ENCODE data around the gene FBN3. TPM values are rescaled to one million over a fixed set of nuclear protein-coding genes. Genes with fewer than 3 reads are reported as not detected.

FBN3 gene
- polyA plus RNA-seq, 1 donor (not counting 4 experiments of a cell fraction or from before 2014, with no cell fraction given) = not detected

DNA sequence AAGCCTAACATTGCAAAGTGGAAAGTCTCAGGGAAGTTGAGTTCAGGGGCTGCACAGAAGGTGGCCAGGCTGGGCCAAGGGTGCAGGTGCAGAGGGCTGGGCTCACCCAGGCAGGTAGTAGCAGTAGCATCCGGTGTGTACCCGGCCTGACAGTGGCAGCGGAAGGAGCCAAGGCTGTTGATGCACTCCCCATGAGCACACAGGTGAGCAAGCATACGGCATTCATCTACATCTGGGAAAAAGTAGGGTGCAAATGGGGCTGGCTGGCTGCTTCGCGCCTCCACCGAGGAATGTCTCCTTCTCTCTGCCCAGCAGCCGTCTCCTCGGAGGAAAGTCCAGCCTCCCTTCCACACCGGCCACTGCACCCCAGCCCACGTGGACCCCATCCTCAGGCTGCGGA is 66.3 kb downstream of the FBN3 start:
- dilution Hi-C loops (cut with MboI; ENCODE audit: extremely low pct_ligation_motif_present, low sequenced_read_pairs) = no loop called here
- TF ChIP-seq, protein P1, sequence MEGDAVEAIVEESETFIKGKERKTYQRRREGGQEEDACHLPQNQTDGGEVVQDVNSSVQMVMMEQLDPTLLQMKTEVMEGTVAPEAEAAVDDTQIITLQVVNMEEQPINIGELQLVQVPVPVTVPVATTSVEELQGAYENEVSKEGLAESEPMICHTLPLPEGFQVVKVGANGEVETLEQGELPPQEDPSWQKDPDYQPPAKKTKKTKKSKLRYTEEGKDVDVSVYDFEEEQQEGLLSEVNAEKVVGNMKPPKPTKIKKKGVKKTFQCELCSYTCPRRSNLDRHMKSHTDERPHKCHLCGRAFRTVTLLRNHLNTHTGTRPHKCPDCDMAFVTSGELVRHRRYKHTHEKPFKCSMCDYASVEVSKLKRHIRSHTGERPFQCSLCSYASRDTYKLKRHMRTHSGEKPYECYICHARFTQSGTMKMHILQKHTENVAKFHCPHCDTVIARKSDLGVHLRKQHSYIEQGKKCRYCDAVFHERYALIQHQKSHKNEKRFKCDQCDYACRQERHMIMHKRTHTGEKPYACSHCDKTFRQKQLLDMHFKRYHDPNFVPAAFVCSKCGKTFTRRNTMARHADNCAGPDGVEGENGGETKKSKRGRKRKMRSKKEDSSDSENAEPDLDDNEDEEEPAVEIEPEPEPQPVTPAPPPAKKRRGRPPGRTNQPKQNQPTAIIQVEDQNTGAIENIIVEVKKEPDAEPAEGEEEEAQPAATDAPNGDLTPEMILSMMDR (optimal IDR thresholded peaks at IDR 0.05 in 1 of 3, IDR thresholded peaks at IDR 0.05 in 1 of 3, conservative IDR thresholded peaks at IDR 0.05 in 1 of 3; ENCODE audit: extremely low read depth in 1 of 3, insufficient read depth in 2 of 3, low read length in 3 of 3) = no peak
- no peak for TF ChIP-seq EZH2 (IDR thresholded peaks at IDR 0.05; ENCODE audit: low read length)
- Histone ChIP-seq H3K79me2 (ENCODE audit: control insufficient read depth, insufficient read depth, low read length) (no peaks in the 10 kb centered on the region), H4K20me1 (ENCODE audit: control insufficient read depth, extremely low read depth, insufficient read depth, low read length) (no peaks in the 10 kb centered on the region), H3K4me2 (ENCODE audit: control insufficient read depth, extremely low read depth, insufficient read depth, low read depth, low read length) (no peak overlapping the region), H3K27me3 (ENCODE audit: control insufficient read depth, extremely low read depth, insufficient read depth, low read length) (no peaks in the 10 kb centered on the region), H3K9me3 (ENCODE audit: control insufficient read depth, low read depth, low read length) (peaks cover 4% of the 10 kb centered on the region), H3K4me3 (ENCODE audit: control insufficient read depth in 2 of 3, extremely low read depth in 1 of 3, insufficient read depth in 2 of 3, low read depth in 1 of 3, low read length in 3 of 3) (no peak overlapping the region), H3K27ac (ENCODE audit: control insufficient read depth, insufficient read depth, low read length) (no peak overlapping the region), H3K36me3 (ENCODE audit: control insufficient read depth in 2 of 2, extremely low read depth in 1 of 2, insufficient read depth in 2 of 2, low read length in 2 of 2) (no peaks in the 10 kb centered on the region), H3K9ac (ENCODE audit: control insufficient read depth, extremely low read depth, insufficient read depth, low read length) (no peak overlapping the region), H3K9me1 (ENCODE audit: control insufficient read depth, extremely low read depth, insufficient read depth, low read length) (no peaks in the 10 kb centered on the region), H3K4me1 (ENCODE audit: control insufficient read depth, extremely low read depth, insufficient read depth, low read length) (no peaks in the 10 kb centered on the region), H2AFZ (ENCODE audit: control insufficient read depth, low read length) (no peak overlapping the region)
- DNase-seq (ENCODE audit: low read depth, low spot score) = no peak
- no peak for FAIRE-seq

DNA sequence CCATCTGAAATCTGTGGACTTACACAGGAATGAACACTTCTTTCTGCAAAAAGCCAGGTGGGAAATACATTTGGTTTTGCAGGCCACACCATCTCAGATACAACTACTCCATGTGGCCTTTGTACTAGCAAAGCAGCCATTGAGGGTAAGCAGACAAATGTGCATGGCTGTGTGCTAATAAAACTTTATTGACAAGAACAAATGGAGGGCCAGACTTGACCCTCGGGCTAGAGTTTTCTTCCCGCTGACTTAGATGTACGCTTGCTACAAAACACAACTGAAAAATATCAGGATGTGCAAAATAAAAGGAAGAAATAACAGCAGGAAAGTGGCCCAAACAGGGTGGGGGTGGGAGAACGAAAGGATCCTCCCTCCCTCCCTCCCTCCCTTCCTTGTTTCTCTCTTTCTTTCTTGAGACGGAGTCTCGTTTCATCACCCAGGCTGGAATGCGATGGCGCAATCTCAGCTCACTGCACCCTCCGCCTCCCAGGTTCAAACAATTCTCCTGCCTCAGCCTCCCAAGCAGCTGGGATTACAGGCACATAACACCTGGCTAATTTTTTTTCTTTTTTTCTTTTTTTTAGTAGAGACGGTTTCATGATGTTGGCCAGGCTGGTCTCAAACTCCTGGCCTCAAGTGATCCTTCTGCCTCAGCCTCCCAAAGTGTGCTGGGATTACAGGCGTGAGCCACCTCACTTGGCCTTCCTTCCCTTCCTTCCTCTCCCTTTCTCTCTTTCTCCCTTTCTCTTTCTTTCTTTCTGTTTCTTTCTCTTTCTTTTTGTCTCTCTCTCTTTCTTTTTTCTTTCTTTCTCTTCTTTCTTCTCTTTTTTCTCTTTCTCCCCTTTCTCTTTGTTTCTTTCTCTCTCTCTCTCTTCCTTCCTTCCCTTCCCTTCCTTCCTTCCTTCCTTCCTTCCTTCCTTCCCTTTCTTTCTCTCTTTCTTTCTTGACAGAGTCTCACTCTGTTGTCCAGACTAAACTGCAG is 67.5 kb downstream of the FBN3 start:
- no peaks in the 10 kb centered on the region for H3K27me3 ChIP-seq (ENCODE audit: control insufficient read depth, extremely low read depth, insufficient read depth, low read length)
- no peak overlapping the region for H2AFZ ChIP-seq (ENCODE audit: control insufficient read depth, low read length)
- dilution Hi-C loops (cut with MboI; ENCODE audit: extremely low pct_ligation_motif_present, low sequenced_read_pairs) = no loop called here
- no peak overlapping the region for H3K9ac ChIP-seq (ENCODE audit: control insufficient read depth, extremely low read depth, insufficient read depth, low read length)
- H3K27ac ChIP-seq (ENCODE audit: control insufficient read depth, insufficient read depth, low read length) = no peak overlapping the region
- TF ChIP-seq EZH2 (IDR thresholded peaks at IDR 0.05; ENCODE audit: low read length) = no peak
- TF ChIP-seq, protein P1 (optimal IDR thresholded peaks at IDR 0.05 in 1 of 3, IDR thresholded peaks at IDR 0.05 in 1 of 3, conservative IDR thresholded peaks at IDR 0.05 in 1 of 3; ENCODE audit: extremely low read depth in 1 of 3, insufficient read depth in 2 of 3, low read length in 3 of 3) = no peak
- no peak overlapping the region for H3K4me2 ChIP-seq (ENCODE audit: control insufficient read depth, extremely low read depth, insufficient read depth, low read depth, low read length)
- DNase-seq (ENCODE audit: low read depth, low spot score) (no peak), FAIRE-seq (no peak)
- H3K4me3 ChIP-seq (ENCODE audit: control insufficient read depth in 2 of 3, extremely low read depth in 1 of 3, insufficient read depth in 2 of 3, low read depth in 1 of 3, low read length in 3 of 3) = no peak overlapping the region
- H3K36me3 ChIP-seq (ENCODE audit: control insufficient read depth in 2 of 2, extremely low read depth in 1 of 2, insufficient read depth in 2 of 2, low read length in 2 of 2) = no peaks in the 10 kb centered on the region
- H3K9me1 ChIP-seq (ENCODE audit: control insufficient read depth, extremely low read depth, insufficient read depth, low read length) = no peaks in the 10 kb centered on the region
- H3K9me3 ChIP-seq (ENCODE audit: control insufficient read depth, low read depth, low read length) = no peaks in the 10 kb centered on the region
- H4K20me1 ChIP-seq (ENCODE audit: control insufficient read depth, extremely low read depth, insufficient read depth, low read length) = no peaks in the 10 kb centered on the region
- H3K4me1 ChIP-seq (ENCODE audit: control insufficient read depth, extremely low read depth, insufficient read depth, low read length) = no peaks in the 10 kb centered on the region
- H3K79me2 ChIP-seq (ENCODE audit: control insufficient read depth, insufficient read depth, low read length) = no peaks in the 10 kb centered on the region

All from keratinocyte (primary cell).